Muscle of leg (tissue), 16 donors: ENCODE results near the gene ETAA1. TPM values are rescaled to one million over a fixed set of nuclear protein-coding genes. Genes with fewer than 3 reads are reported as not detected.

Experiments used
- DNase-seq: peaks from one replicate; pipeline ENCODE4 v3.0.0; 2013
- H3K27ac ChIP-seq: one replicate; pipeline ENCODE4 v1.5.1; 2013; ENCODE audit warnings: mild to moderate bottlenecking, low read length, control low read depth
- H3K27me3 ChIP-seq: one replicate; pipeline ENCODE4 v1.6.1; 2013; ENCODE audit warnings: low read length; ENCODE audit not compliant: control insufficient read depth, insufficient read depth
- H3K36me3 ChIP-seq: one replicate; pipeline ENCODE4 v1.6.1; 2013; ENCODE audit warnings: low read length; ENCODE audit not compliant: control insufficient read depth, insufficient read depth
- H3K4me1 ChIP-seq: one replicate; pipeline ENCODE4 v1.6.1; 2013; ENCODE audit warnings: low read length; ENCODE audit not compliant: control insufficient read depth, insufficient read depth
- H3K4me3 ChIP-seq: one replicate; pipeline ENCODE4 v1.5.1; 2013; ENCODE audit warnings: low read length, control low read depth
- H3K9me3 ChIP-seq: replicated peaks from 2 replicates; pipeline ENCODE4 v1.6.1; 2013; ENCODE audit warnings: low read depth, low read length; ENCODE audit not compliant: control insufficient read depth
- WGBS: methylation state at CpG from one replicate; pipeline ENCODE4 v1.1.5; 2013; ENCODE audit warnings: missing lambda C conversion rate; ENCODE audit not compliant: insufficient coverage; 5-methylcytosine and 5-hydroxymethylcytosine counted together
- long read RNA-seq, 11 donors: transcript quantifications; one replicate each; lab custom pipeline, GENCODE V29; 2026
- polyA plus RNA-seq, 8 donors: library from polyadenylated mRNA; unstranded; fragments of 120-200 nt; gene quantifications; one replicate each; pipeline versions ENCODE4 v1.2.1 to v1.2.3, GENCODE V29; 2013; ENCODE audit warnings: inconsistent platforms in 1 of 8, low replicate concordance in 1 of 8; ENCODE audit not compliant: insufficient read length in 8 of 8, insufficient read depth in 1 of 8
- total RNA-seq: library from RNA; stranded (reverse); fragments of 120-200 nt; gene quantifications from one replicate; pipeline ENCODE4 v1.2.4, GENCODE V29; 2013

Gene ETAA1
- total RNA-seq (13.8 TPM), polyA plus RNA-seq (10 to 100 TPM in 4 of 8 donors, 1 to 10 TPM in 4; 8.1 to 13.1 (median 10.1) TPM)
- long read RNA-seq, donor 1, partial matches to known transcripts: 0 of 1 reads
- long read RNA-seq, donor 1, other reads (novel, unspliced or antisense): 0 of 1 reads
- long read RNA-seq, donor 2: 0 reads
- long read RNA-seq, donor 3, partial matches to known transcripts: 0 of 1 reads
- long read RNA-seq, donor 3, other reads (novel, unspliced or antisense): 0 of 1 reads
- long read RNA-seq, donor 4: 0 reads
- long read RNA-seq, donor 5, partial matches to known transcripts: 19 of 22 reads
- long read RNA-seq, donor 5, other reads (novel, unspliced or antisense): 0 of 22 reads
- long read RNA-seq, donor 6, partial matches to known transcripts: 0 of 3 reads
- long read RNA-seq, donor 6, other reads (novel, unspliced or antisense): 0 of 3 reads
- long read RNA-seq, donor 7, partial matches to known transcripts: 0 of 2 reads
- long read RNA-seq, donor 7, other reads (novel, unspliced or antisense): 0 of 2 reads
- long read RNA-seq, donor 8: 0 reads
- long read RNA-seq, donor 9: 0 reads
- long read RNA-seq, donor 10: 0 reads
- long read RNA-seq, donor 11, partial matches to known transcripts: 0 of 2 reads
- long read RNA-seq, donor 11, other reads (novel, unspliced or antisense): 0 of 2 reads

DNA sequence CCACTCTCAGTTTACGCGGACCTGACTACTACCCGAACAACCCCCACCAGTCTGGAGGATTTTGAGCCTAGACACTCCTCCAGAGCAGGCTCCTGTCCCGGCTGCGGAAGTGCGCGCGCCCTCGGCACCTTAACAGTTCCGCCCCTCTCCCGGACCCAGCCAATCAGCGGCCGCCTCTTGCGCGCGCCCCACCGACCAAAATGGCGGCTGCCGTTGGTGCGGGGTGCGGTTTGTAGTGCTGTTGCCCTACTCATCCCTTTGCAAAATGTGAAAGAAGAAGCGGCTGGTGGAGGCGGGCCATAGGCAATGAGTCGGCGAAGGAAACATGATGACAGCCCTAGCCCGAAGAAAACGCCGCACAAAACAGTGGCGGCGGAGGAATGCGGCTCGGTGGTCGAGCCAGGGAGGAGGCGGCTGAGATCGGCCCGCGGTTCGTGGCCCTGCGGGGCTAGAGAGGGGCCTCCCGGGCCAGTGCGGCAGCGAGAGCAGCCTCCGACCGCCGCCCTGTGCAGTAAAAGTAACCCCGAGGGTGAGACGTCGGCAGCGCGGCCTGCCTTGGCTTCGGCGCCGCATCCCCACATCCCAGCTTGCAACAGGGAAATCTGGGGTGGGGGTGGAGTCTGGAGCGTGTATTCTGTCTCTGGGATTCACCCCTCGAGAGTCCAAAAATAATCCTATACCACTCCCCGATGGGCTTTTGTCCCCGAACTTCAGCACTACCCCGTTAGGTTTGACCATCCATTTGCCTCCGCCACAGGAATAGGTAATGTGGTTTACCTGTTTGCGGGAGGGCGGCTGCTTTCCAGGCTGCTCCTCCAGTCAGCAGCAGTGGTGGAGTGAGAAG, at the start of gene ETAA1:
ETAA1 (plus strand) TSS at position 191 of the 844 bp plus-strand sequence; CDS start at position 307, 116 bp downstream.
- DNase-seq: peak; percentile 96
- no peaks in the 10 kb centered on the region for H3K4me1 ChIP-seq
- no peaks in the 10 kb centered on the region for H3K9me3 ChIP-seq
- peak within 1 kb of the TSS; percentile 98 for H3K4me3 ChIP-seq
- no peaks in the 10 kb centered on the region for H3K36me3 ChIP-seq
- under 1% methylated on average over 47 of the region's 61 CpGs for WGBS
- peak within 1 kb of the TSS; percentile 94 for H3K27ac ChIP-seq
- H3K27me3 ChIP-seq: no peaks in the 10 kb centered on the region

DNA sequence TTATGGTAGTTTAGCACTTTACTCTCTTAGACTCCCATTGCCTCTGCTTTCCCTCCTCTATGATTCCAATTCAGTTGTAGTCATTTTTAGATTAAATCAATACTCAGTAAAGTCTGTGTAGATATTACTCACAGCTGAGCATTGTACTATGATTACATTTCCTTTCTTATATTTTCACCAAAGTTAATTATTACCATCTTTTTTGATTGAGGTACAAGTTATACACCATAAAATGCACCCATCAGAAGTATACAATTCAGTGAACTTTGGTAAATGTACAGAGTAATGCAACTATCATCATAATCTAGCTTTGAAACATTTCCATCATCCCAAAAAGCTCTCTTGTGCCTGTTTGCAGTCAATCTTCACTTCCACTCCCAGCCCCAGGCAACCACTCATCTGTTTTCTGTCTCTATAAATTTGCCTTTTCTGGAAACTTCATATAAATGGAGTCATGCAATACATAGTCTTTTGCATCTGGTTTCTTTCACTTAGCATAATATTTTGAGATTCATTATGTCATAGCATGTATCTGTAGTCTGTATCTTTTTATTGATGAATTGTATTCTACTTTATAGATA, 30.2 kb upstream of the ETAA1 start:
- Histone ChIP-seq H3K36me3 (no peaks in the 10 kb centered on the region), H3K9me3 (no peaks in the 10 kb centered on the region), H3K4me1 (no peaks in the 10 kb centered on the region), H3K27me3 (no peaks in the 10 kb centered on the region), H3K4me3 (no peak overlapping the region), H3K27ac (no peak overlapping the region)
- DNase-seq: no peak

- H3K9me3 ChIP-seq: no peaks in the 10 kb centered on the region
- no peak for DNase-seq
- H3K27me3 ChIP-seq: no peaks in the 10 kb centered on the region
- WGBS: no CpG with 5 or more reads among the region's 2 CpGs
- no peak overlapping the region for H3K27ac ChIP-seq
- H3K4me1 ChIP-seq: no peaks in the 10 kb centered on the region
- H3K4me3 ChIP-seq: no peak overlapping the region
- no peaks in the 10 kb centered on the region for H3K36me3 ChIP-seq
These were observed 22.7 kb upstream of the ETAA1 start for GRCh38 chr2:67374481-67374880.

DNA sequence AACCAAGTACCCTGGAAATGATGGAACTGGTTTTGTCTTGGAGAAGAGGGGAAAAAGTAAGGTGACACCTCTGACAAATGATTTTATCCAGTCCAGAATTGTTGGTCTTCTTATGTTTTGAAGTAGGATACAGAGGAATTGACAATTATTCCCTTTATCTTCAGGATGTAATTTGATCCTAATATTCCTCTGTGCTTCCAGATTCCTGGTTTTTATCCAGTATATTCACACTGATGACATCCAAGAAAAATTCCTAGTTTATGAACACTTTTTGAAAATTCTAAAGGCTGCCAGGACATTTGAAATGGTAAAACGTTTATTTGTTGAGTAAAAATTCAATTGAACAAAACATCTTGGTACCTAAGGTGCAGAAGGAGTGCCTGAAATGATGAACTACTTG, 22.2 kb upstream of the ETAA1 start:
- no peak overlapping the region for H3K4me3 ChIP-seq

DNA sequence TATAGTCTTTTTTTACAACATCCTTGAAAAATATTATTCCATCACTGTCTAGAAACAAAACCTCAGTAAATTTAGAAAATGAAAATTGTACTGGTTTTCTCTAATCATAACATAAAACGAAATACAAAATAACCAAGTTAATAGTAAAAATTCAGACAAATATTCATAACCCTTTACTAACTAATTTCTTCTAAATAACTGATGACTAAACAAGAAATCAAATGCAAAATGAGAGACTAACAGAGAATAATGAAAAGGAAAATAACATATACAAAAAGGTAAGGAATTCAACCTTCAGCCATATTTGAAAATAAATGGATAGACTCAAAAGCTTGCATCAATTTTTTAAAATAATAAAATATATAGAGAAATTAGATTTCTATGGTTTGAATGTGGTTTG, 18.6 kb upstream of the ETAA1 start:
- no peak for DNase-seq
- no CpG with 5 or more reads among the region's 1 CpG for WGBS
- H3K27ac ChIP-seq: no peak overlapping the region
- H3K4me3 ChIP-seq: no peak overlapping the region
- H3K4me1 ChIP-seq: no peaks in the 10 kb centered on the region
- no peaks in the 10 kb centered on the region for H3K9me3 ChIP-seq
- H3K36me3 ChIP-seq: no peaks in the 10 kb centered on the region
- H3K27me3 ChIP-seq: no peaks in the 10 kb centered on the region

More for the DNA sequence above, 22.2 kb upstream of the ETAA1 start:
- no CpG with 5 or more reads among the region's 1 CpG for WGBS
- no peak overlapping the region for H3K27ac ChIP-seq
- H3K27me3 ChIP-seq: no peaks in the 10 kb centered on the region
- H3K36me3 ChIP-seq: no peaks in the 10 kb centered on the region
- no peaks in the 10 kb centered on the region for H3K9me3 ChIP-seq
- H3K4me1 ChIP-seq: no peaks in the 10 kb centered on the region
- DNase-seq: peak; percentile 9

DNA sequence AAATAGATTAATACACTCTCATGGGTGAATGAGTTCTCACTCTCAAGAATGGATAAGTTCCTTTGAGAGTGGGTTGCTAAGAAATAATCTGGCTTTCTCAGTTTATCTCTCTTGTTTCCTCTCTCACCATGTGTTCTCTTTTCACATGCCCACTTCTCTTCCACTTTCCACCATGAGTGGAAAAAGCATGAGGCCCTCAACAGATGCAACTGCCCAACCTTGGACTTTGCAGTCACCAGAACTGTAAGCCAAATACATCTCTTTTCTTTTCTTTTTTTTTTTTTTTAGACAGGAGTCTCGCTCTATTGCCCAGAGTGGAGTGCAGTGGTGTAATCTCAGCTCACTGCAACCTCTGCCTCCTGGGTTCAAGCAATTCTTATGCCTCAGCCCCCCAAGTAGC, 18.1 kb upstream of the ETAA1 start:
- Histone ChIP-seq H3K4me3 (no peak overlapping the region), H3K9me3 (no peaks in the 10 kb centered on the region), H3K27me3 (no peaks in the 10 kb centered on the region), H3K4me1 (no peaks in the 10 kb centered on the region), H3K27ac (no peak overlapping the region), H3K36me3 (no peaks in the 10 kb centered on the region)
- WGBS: no CpG with 5 or more reads among the region's 1 CpG
- no peak for DNase-seq

DNA sequence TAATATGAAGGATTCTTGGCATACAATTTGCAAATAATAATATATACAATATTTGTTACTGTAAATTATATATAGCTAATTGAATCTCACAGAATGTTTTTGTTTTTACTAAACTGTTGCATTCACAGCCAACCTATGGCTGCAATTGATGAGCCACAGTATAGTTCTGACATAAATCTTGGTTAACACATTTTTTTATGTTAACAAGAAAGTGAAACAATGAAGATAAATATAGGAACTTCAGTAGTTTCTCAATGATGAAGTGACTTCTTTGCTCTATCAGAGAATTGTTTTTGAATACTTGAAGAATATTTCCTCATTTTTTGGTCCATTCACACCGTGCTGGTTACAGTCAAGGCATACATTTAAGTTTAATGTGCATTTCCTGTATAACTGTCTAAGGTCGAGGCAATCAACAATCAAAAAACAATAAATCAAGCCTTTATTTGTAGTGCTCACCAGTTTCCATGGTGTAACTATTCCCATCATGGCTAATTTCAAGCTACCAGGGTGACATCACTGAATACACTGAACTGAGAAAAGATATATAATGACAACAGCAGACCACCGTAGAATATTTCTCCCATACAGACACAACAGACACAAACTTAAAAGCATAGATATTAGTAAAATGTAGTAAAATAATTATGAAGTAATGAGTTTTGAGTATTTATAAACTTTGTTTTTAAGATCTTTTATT, 12.9 kb upstream of the ETAA1 start:
- no peak overlapping the region for H3K4me3 ChIP-seq
- H3K4me1 ChIP-seq: no peaks in the 10 kb centered on the region
- H3K27ac ChIP-seq: no peak overlapping the region
- H3K27me3 ChIP-seq: no peaks in the 10 kb centered on the region
- WGBS: no CpG with 5 or more reads among the region's 3 CpGs
- no peak for DNase-seq
- H3K36me3 ChIP-seq: no peaks in the 10 kb centered on the region
- H3K9me3 ChIP-seq: no peaks in the 10 kb centered on the region

DNA sequence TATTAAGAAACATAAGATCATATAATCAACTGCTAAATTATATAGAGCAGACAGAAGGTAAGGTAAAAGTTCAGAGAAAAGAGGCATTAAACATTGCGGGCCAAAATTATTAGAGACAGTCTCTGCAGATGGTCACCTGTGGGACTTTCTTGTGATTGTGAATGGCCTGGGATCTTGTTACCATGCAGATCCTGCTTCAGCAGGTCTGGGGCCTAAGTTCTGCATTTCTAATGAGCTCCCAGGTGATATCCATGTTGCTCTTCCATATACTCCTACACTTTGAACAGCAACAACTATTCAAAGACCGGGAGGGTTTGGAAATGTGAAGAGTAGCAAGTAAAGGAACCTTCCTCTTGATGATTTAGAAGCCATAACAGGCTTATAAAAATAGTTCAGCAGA, 8.5 kb upstream of the ETAA1 start:
- DNase-seq: no peak
- H3K4me1 ChIP-seq: no peaks in the 10 kb centered on the region
- WGBS: 100% methylated on average over 1 of the region's 2 CpGs
- no peak overlapping the region for H3K4me3 ChIP-seq
- no peaks in the 10 kb centered on the region for H3K27me3 ChIP-seq
- H3K27ac ChIP-seq: no peak overlapping the region
- no peaks in the 10 kb centered on the region for H3K36me3 ChIP-seq
- H3K9me3 ChIP-seq: no peaks in the 10 kb centered on the region

GRCh38 chr2:67389286-67389685, 7.8 kb upstream of the ETAA1 start:
- WGBS: no CpG with 5 or more reads among the region's 2 CpGs
- peak; percentile 14 for DNase-seq
- Histone ChIP-seq H3K9me3 (no peaks in the 10 kb centered on the region), H3K4me3 (no peak overlapping the region), H3K36me3 (no peaks in the 10 kb centered on the region), H3K27me3 (no peaks in the 10 kb centered on the region), H3K27ac (no peak overlapping the region), H3K4me1 (no peaks in the 10 kb centered on the region)
